T-helper 2 cell treated with Interferon-gamma antibody and Interleukin-4, amounts not matched to agents 5 μg/mL and 100 μg/mL, for 36 hours (primary cell): ENCODE data around the gene PRLR.
"Not testable (repeated sequence)": the region's sequence is repeated elsewhere in the genome, so short reads cannot be mapped to it uniquely, and the experiment has no call there.

Experiments used
- DNase-seq: peaks from one replicate; pipeline ENCODE4 v3.0.0; 2021; ENCODE audit warnings: low spot score
- H3K27ac Mint-ChIP-seq: one replicate; pipeline ENCODE4 v1.8.0; 2021; ENCODE audit warnings: mild to moderate bottlenecking, mixed read lengths
- H3K27me3 Mint-ChIP-seq: one replicate; pipeline ENCODE4 v1.8.0; 2021; ENCODE audit warnings: low read depth, mixed read lengths
- H3K36me3 Mint-ChIP-seq: one replicate; pipeline ENCODE4 v1.8.0; 2021; ENCODE audit warnings: low read depth, mixed read lengths
- H3K4me1 Mint-ChIP-seq: one replicate; pipeline ENCODE4 v1.8.0; 2021; ENCODE audit warnings: low read depth, mixed read lengths
- H3K4me3 Mint-ChIP-seq: one replicate; pipeline ENCODE4 v1.8.0; 2022; ENCODE audit warnings: mild to moderate bottlenecking, moderate library complexity, mixed read lengths
- H3K9me3 Mint-ChIP-seq: one replicate; pipeline ENCODE4 v1.8.0; 2021; ENCODE audit warnings: mixed read lengths

PRLR gene

GRCh38 chr5:35230038-35230611 is at the start of gene PRLR:
PRLR (minus strand) TSS chr5:35230487; CDS start chr5:35089620, 140,867 bp downstream.
- Mint-ChIP-seq H3K4me1 (peaks cover 3% of the 10 kb centered on the region), H3K27ac (no peak within 1 kb of the TSS), H3K36me3 (no peaks in the 10 kb centered on the region), H3K27me3 (peaks cover 51% of the 10 kb centered on the region), H3K9me3 (no peaks in the 10 kb centered on the region), H3K4me3 (peak within 1 kb of the TSS; percentile 41)
- DNase-seq: no peak

DNA sequence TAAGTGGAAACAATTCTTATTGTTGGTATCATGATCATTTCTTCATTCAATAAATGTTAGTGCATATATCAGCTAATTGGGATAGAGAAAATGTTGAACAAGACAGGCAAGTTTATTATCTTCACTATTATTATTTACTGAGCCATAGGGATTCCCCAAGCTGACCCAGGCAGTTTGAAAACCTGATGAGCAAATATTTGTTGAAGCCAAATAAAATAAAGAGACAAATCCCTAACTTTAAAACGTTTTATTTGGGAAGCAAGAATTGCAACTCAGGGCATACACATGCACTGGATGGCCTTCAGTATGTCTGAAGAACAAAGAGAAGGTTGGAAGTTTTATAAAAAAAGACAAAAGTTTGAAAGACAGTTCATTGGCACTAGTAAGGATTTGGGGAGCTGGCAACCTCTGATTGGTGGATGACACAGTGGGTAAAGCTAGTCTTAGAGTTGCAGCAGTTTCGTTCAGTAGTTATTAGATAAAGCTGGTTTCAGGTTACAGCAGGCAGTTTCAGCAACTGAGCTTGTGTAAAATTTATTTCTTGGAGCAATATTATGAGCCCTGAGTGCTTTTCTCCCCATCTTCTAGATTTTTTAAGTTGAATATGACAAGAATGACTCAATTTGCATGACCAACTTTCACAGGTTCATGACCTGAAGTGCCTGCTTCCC is 44.7 kb upstream of the PRLR start:
- H3K9me3 Mint-ChIP-seq: no peaks in the 10 kb centered on the region
- no peaks in the 10 kb centered on the region for H3K36me3 Mint-ChIP-seq
- no peaks in the 10 kb centered on the region for H3K4me1 Mint-ChIP-seq
- no peak for DNase-seq
- no peak overlapping the region for H3K27ac Mint-ChIP-seq
- H3K27me3 Mint-ChIP-seq: no peaks in the 10 kb centered on the region
- no peak overlapping the region for H3K4me3 Mint-ChIP-seq

DNA sequence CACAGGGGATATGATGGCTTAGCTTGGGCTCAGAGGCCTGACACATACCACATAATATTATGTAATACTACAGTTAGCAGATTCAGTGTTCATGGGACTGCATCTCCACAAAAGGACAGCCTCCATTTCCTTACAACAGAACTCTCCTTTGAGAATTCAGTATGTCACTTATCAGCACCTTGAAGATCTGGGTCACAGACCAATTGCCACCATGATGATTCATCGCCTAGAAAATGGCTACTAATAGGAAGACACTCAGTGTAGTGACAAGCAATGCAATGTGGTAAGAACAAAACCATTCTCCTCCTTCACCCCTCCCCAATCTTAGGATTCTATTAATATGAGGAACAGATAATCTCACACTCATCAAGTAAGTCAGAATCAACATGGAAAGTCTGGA is 38.7 kb upstream of the PRLR start:
- H3K27ac Mint-ChIP-seq: no peak overlapping the region
- no peaks in the 10 kb centered on the region for H3K36me3 Mint-ChIP-seq
- no peak overlapping the region for H3K4me3 Mint-ChIP-seq
- no peaks in the 10 kb centered on the region for H3K27me3 Mint-ChIP-seq
- no peak for DNase-seq
- no peaks in the 10 kb centered on the region for H3K9me3 Mint-ChIP-seq
- no peaks in the 10 kb centered on the region for H3K4me1 Mint-ChIP-seq

DNA sequence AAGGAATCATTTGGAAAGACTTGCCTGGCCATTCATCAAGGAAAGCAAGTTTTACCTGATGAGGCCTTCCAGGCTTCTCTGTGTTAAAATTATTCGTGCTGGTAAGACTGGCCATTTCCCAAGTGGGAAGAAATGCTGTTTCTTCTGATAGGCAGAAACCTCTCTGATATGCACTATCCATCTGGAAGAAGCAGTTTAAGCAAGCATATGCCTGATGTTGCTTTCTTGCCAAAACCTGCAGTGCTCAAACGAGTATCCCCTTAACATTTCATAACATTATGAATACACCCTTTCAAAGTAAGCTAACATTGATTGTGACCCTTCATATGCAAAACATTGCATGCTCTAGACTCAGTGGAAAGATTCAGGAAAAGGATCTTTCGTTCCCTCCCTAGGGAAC is 36.0 kb upstream of the PRLR start:
- no peak overlapping the region for H3K27ac Mint-ChIP-seq
- no peaks in the 10 kb centered on the region for H3K9me3 Mint-ChIP-seq
- H3K4me1 Mint-ChIP-seq: no peaks in the 10 kb centered on the region
- H3K27me3 Mint-ChIP-seq: no peaks in the 10 kb centered on the region
- no peak overlapping the region for H3K4me3 Mint-ChIP-seq
- no peaks in the 10 kb centered on the region for H3K36me3 Mint-ChIP-seq
- no peak for DNase-seq

DNA sequence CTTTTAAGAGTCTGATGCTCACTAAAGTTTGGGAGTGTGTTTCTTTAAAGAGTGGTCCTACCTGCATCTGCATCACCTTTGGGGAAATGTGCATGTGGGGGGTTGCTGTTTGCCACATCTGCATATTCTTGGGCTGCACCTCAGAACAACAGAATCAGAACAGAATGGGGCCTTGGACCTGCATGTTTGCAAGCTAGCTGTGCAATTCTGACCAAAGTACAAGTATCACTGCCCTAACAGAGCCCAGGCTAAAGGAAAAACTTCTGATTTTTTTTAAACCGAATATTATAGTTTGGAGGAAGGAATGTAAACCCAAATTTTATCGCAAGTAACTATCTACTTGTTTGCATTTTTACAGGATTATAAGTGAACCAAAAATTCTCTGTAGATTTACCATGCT is 34.2 kb upstream of the PRLR start:
- H3K9me3 Mint-ChIP-seq: no peaks in the 10 kb centered on the region
- no peak overlapping the region for H3K4me3 Mint-ChIP-seq
- no peak for DNase-seq
- H3K36me3 Mint-ChIP-seq: no peaks in the 10 kb centered on the region
- H3K27me3 Mint-ChIP-seq: no peaks in the 10 kb centered on the region
- no peak overlapping the region for H3K27ac Mint-ChIP-seq
- H3K4me1 Mint-ChIP-seq: no peaks in the 10 kb centered on the region

GRCh38 chr5:35263266-35263877 is 33.1 kb upstream of the PRLR start:
- H3K27me3 Mint-ChIP-seq: no peaks in the 10 kb centered on the region
- no peaks in the 10 kb centered on the region for H3K9me3 Mint-ChIP-seq
- DNase-seq: no peak
- H3K36me3 Mint-ChIP-seq: no peaks in the 10 kb centered on the region
- H3K4me1 Mint-ChIP-seq: no peaks in the 10 kb centered on the region
- H3K27ac Mint-ChIP-seq: no peak overlapping the region
- no peak overlapping the region for H3K4me3 Mint-ChIP-seq

DNA sequence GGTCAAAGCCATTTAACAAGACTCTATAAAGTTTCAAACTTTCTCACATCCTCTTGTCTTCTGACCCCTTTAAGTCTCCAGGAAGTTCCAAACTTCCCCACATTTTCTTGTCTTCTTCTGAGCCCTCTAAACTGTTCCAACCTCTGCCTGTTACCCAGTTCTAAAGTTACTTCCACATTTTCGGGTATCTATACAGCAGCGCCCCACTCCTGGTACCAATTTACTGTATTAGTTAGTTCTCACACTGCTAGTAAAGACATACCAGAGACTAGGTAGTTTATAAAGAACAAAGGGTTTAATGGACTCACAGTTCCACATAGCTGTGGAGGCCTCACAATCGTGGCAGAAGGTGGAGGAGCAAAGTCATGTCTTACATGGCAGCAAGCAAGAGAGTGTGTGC is 23.3 kb upstream of the PRLR start:
- H3K4me3 Mint-ChIP-seq: no peak overlapping the region
- H3K9me3 Mint-ChIP-seq: peaks cover 13% of the 10 kb centered on the region
- no peak overlapping the region for H3K27ac Mint-ChIP-seq
- no peaks in the 10 kb centered on the region for H3K36me3 Mint-ChIP-seq
- H3K27me3 Mint-ChIP-seq: no peaks in the 10 kb centered on the region
- no peak for DNase-seq
- H3K4me1 Mint-ChIP-seq: no peaks in the 10 kb centered on the region

DNA sequence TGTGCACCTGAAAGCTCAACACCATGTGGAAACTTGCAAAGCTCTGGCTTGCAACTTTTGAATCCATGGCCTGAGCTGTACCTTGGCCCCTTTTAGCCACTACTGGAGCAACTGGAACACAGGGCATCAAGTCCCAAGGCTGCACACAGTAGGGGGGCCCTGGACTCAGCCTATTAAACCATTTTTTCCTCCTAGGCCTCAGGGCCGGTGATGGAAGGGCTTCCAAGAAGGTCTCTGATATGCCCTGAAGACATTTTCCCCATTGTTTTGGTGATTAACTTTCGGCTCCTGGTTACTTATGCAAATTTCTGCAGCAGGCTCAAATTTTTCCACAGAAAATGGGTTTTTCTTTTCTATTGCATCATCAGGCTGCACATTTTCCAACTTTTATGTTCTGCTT is 22.7 kb upstream of the PRLR start:
- DNase-seq: no peak
- Mint-ChIP-seq H3K4me3 (no peak overlapping the region), H3K27me3 (no peaks in the 10 kb centered on the region), H3K4me1 (no peaks in the 10 kb centered on the region), H3K9me3 (peaks cover 13% of the 10 kb centered on the region), H3K36me3 (no peaks in the 10 kb centered on the region), H3K27ac (no peak overlapping the region)

DNA sequence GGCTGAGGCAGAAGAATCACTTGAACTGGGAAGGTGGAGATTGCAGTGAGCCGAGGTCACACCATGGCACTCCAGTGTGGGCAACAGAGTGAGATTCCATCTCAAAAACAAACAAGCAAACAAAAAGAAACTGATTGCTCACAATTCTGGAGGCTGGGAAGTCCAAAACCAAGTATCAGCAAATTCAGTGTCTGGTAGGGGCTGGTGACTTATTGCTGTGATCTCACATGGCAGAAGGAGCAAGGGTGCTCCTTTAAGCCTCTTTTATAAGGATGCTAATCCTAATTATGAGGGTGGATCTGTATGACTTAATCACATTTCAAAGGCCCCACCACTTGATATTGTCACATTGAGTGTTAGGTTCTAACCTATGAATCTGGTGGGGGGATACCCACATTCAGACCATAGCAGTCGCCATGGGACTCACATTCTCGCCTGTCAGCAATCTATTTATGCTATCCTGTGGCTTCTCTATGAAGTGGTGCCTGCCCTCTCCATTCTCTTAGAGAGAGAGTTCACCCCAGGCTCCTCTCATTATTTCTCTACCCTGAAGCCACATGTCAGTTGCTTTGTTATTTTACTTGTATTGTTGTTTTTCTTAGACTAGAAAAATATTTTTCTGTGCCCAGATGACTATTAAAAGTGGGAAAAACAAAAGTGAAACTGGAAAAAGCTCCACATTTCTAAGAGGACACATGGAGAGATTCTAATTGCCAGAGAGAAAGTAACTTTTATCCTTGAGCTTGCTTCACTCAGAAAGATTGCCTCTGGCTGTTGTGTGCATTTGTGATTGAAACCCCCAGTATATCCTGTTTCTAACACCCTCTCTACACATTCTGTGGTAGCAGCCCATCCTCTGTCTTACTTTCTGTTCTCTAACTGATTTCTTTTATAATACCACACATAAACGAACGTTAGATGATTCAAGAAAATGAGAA is 18.8 kb upstream of the PRLR start:
- peaks cover 9% of the 10 kb centered on the region for H3K9me3 Mint-ChIP-seq
- no peak for DNase-seq
- H3K27ac Mint-ChIP-seq: no peak overlapping the region
- H3K4me3 Mint-ChIP-seq: no peak overlapping the region
- H3K36me3 Mint-ChIP-seq: no peaks in the 10 kb centered on the region
- no peaks in the 10 kb centered on the region for H3K4me1 Mint-ChIP-seq
- H3K27me3 Mint-ChIP-seq: no peaks in the 10 kb centered on the region

- H3K27ac Mint-ChIP-seq: no peak overlapping the region
- no peaks in the 10 kb centered on the region for H3K9me3 Mint-ChIP-seq
- DNase-seq: no peak
- H3K4me1 Mint-ChIP-seq: no peaks in the 10 kb centered on the region
- no peaks in the 10 kb centered on the region for H3K36me3 Mint-ChIP-seq
- H3K27me3 Mint-ChIP-seq: no peaks in the 10 kb centered on the region
- no peak overlapping the region for H3K4me3 Mint-ChIP-seq
Observed at GRCh38 chr5:35247648-35248034, 17.4 kb upstream of the PRLR start.

- Mint-ChIP-seq H3K4me1 (no peaks in the 10 kb centered on the region), H3K4me3 (no peak overlapping the region), H3K9me3 (no peaks in the 10 kb centered on the region), H3K36me3 (no peaks in the 10 kb centered on the region), H3K27me3 (no peaks in the 10 kb centered on the region), H3K27ac (no peak overlapping the region)
- DNase-seq: no peak
Observed at GRCh38 chr5:35246900-35247647, 16.8 kb upstream of the PRLR start.

- H3K4me1 Mint-ChIP-seq: no peaks in the 10 kb centered on the region
- no peaks in the 10 kb centered on the region for H3K36me3 Mint-ChIP-seq
- no peaks in the 10 kb centered on the region for H3K9me3 Mint-ChIP-seq
- no peak for DNase-seq
- no peak overlapping the region for H3K27ac Mint-ChIP-seq
- H3K27me3 Mint-ChIP-seq: no peaks in the 10 kb centered on the region
- no peak overlapping the region for H3K4me3 Mint-ChIP-seq
Observed at GRCh38 chr5:35246411-35246810, 16.1 kb upstream of the PRLR start.

GRCh38 chr5:35245371-35245770 is 15.1 kb upstream of the PRLR start:
- H3K27ac Mint-ChIP-seq, H3K4me1 Mint-ChIP-seq, H3K27me3 Mint-ChIP-seq, H3K4me3 Mint-ChIP-seq, DNase-seq, H3K36me3 Mint-ChIP-seq, H3K9me3 Mint-ChIP-seq: not testable (repeated sequence)
